ENCODE measurements around the gene PARD3. TPM values are rescaled to one million over a fixed set of nuclear protein-coding genes. Genes with fewer than 3 reads are reported as not detected.

The PARD3 gene
- total and polyA plus RNA-seq, 10 of the 15 experiments (the other 5 are each of a cell fraction or from before 2014, with no cell fraction given), result 2.6 to 43.1 (median 13.9) TPM

DNA sequence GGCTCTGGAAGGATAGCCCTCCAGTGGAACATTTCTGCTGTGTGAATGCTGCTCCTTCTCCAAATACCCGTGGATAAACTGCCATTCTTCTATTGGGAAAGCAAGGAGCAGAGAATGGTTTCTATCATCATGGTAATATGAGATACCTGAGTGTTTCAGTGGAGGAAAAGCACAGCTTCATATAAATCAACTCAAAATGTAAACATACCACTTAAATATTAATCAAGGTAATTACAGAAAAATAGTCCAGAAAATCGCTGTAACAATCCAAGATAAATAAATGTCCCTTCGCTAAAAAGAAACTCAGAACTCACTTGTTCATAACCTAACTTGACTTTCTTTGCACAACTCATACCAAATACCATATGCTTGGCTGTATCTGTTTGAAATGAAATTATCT lies 635.8 kb downstream of the PARD3 start:
- H3K9ac ChIP-seq (ENCODE audit: control insufficient read depth, insufficient read depth, low read length), result no peak overlapping the region
- no peak for TF ChIP-seq HDAC2 (IDR thresholded peaks at IDR 0.05)
- TF ChIP-seq, protein P1, sequence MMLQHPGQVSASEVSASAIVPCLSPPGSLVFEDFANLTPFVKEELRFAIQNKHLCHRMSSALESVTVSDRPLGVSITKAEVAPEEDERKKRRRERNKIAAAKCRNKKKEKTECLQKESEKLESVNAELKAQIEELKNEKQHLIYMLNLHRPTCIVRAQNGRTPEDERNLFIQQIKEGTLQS (IDR thresholded peaks at IDR 0.05; ENCODE audit: borderline replicate concordance, extremely low read depth, low read depth, low read length), result no peak
- TF ChIP-seq STAT3 (IDR thresholded peaks at IDR 0.05; ENCODE audit: low read depth, low read length), result no peak
- TF ChIP-seq, protein P2, sequence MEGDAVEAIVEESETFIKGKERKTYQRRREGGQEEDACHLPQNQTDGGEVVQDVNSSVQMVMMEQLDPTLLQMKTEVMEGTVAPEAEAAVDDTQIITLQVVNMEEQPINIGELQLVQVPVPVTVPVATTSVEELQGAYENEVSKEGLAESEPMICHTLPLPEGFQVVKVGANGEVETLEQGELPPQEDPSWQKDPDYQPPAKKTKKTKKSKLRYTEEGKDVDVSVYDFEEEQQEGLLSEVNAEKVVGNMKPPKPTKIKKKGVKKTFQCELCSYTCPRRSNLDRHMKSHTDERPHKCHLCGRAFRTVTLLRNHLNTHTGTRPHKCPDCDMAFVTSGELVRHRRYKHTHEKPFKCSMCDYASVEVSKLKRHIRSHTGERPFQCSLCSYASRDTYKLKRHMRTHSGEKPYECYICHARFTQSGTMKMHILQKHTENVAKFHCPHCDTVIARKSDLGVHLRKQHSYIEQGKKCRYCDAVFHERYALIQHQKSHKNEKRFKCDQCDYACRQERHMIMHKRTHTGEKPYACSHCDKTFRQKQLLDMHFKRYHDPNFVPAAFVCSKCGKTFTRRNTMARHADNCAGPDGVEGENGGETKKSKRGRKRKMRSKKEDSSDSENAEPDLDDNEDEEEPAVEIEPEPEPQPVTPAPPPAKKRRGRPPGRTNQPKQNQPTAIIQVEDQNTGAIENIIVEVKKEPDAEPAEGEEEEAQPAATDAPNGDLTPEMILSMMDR (IDR thresholded peaks at IDR 0.05 in 2 of 3, conservative IDR thresholded peaks at IDR 0.05 in 1 of 3; ENCODE audit: control insufficient read depth in 2 of 3, extremely low read depth in 1 of 3, insufficient read depth in 1 of 3, low read depth in 3 of 3, low read length in 3 of 3), result no peak
- TF ChIP-seq IRF4 (IDR thresholded peaks at IDR 0.05; ENCODE audit: low read depth, low read length), result no peak
- no peak for TF ChIP-seq CHD2 (IDR thresholded peaks at IDR 0.05; ENCODE audit: borderline replicate concordance, low read depth, low read length)
- TF ChIP-seq BMI1 (IDR thresholded peaks at IDR 0.05; ENCODE audit: borderline replicate concordance), result no peak
- no peak for TF ChIP-seq IRF5 (IDR thresholded peaks at IDR 0.05; ENCODE audit: borderline replicate concordance)
- TF ChIP-seq PAX5 (IDR thresholded peaks at IDR 0.05; ENCODE audit: borderline replicate concordance, low read depth, low read length), result no peak
- TF ChIP-seq RAD21 (IDR thresholded peaks at IDR 0.05; ENCODE audit: insufficient read depth, low read depth, low read length), result no peak
- no peak for TF ChIP-seq GABPA (IDR thresholded peaks at IDR 0.05; ENCODE audit: low read depth)
- TF ChIP-seq MXI1 (IDR thresholded peaks at IDR 0.05; ENCODE audit: low read depth, low read length), result no peak
- TF ChIP-seq CREB1 (IDR thresholded peaks at IDR 0.05; ENCODE audit: low read depth), result no peak
- TF ChIP-seq BRCA1 (IDR thresholded peaks at IDR 0.05; ENCODE audit: low read depth, low read length), result no peak
- no peak for TF ChIP-seq CUX1 (IDR thresholded peaks at IDR 0.05; ENCODE audit: insufficient replicate concordance, low read depth, low read length)
- no peak for TF ChIP-seq CHD1 (IDR thresholded peaks at IDR 0.05; ENCODE audit: low read depth, low read length)
- H3K9me3 ChIP-seq (replicated peaks; ENCODE audit: control insufficient read depth, insufficient read depth, low read length), result no peaks in the 10 kb centered on the region
- no peak overlapping the region for H2AFZ ChIP-seq (ENCODE audit: control insufficient read depth, low read depth, low read length)
- in situ Hi-C loops (cut with MboI) (no loop called here), intact Hi-C loops (cut with micrococcal nuclease; ENCODE audit: unreplicated experiment) (no loop called here)
- RAD21 ChIA-PET (ENCODE audit: unreplicated experiment), result no interaction called here
- ATAC-seq, result no peak
- FAIRE-seq, result no peak
- H3K4me1 ChIP-seq (ENCODE audit: control insufficient read depth, insufficient read depth, low read length), result no peaks in the 10 kb centered on the region
- no peaks in the 10 kb centered on the region for H3K36me3 ChIP-seq (ENCODE audit: control insufficient read depth in 2 of 2, insufficient read depth in 2 of 2, low read length in 1 of 2)
- no peaks in the 10 kb centered on the region for H3K79me2 ChIP-seq (ENCODE audit: control insufficient read depth, insufficient read depth, low read length)
- H3K27ac ChIP-seq (ENCODE audit: control insufficient read depth, insufficient read depth), result no peak overlapping the region
- POLR2A ChIA-PET, result no interaction called here
- no peak for DNase-seq (ENCODE audit: low read depth, low spot score)
- H3K4me2 ChIP-seq (ENCODE audit: control insufficient read depth, insufficient read depth), result no peak overlapping the region
- H3K27me3 ChIP-seq (replicated peaks in 1 of 2; ENCODE audit: control insufficient read depth in 2 of 2, insufficient read depth in 2 of 2, low read length in 1 of 2), result no peaks in the 10 kb centered on the region
- SMC1A ChIA-PET (ENCODE audit: uncharacterized antibody, unreplicated experiment), result interaction anchor here (1.5 to 1.7 kb wide), 3 partner anchors 10 to 847 kb away, joined by 3 to 5 read pairs (median 4); no protein-coding TSS in a partner anchor
- no peaks in the 10 kb centered on the region for H4K20me1 ChIP-seq (ENCODE audit: control insufficient read depth, insufficient read depth)
- CTCF ChIA-PET, result interaction anchor here (0.7 kb wide), 1 partner anchor 312 kb away, joined by 4 read pairs; no protein-coding TSS in a partner anchor
- H3K4me3 ChIP-seq, result no peak overlapping the region
- no TSS peak for BruUV-seq (replicated peaks)
- WGBS (ENCODE audit: insufficient coverage, insufficient replicate concordance, low lambda C conversion rate, missing lambda C conversion rate), result 25% methylated on average over 3 of the region's 3 CpGs

All from GM12878 (cell line).